Nucleus accumbens (tissue), 56 donors: ENCODE data around the gene USH1C.

Experiments
- DNase-seq, 56 donors: peaks; one replicate each; lab custom pipeline; 2025; lab: John Stamatoyannopoulos, UW

USH1C gene

DNA sequence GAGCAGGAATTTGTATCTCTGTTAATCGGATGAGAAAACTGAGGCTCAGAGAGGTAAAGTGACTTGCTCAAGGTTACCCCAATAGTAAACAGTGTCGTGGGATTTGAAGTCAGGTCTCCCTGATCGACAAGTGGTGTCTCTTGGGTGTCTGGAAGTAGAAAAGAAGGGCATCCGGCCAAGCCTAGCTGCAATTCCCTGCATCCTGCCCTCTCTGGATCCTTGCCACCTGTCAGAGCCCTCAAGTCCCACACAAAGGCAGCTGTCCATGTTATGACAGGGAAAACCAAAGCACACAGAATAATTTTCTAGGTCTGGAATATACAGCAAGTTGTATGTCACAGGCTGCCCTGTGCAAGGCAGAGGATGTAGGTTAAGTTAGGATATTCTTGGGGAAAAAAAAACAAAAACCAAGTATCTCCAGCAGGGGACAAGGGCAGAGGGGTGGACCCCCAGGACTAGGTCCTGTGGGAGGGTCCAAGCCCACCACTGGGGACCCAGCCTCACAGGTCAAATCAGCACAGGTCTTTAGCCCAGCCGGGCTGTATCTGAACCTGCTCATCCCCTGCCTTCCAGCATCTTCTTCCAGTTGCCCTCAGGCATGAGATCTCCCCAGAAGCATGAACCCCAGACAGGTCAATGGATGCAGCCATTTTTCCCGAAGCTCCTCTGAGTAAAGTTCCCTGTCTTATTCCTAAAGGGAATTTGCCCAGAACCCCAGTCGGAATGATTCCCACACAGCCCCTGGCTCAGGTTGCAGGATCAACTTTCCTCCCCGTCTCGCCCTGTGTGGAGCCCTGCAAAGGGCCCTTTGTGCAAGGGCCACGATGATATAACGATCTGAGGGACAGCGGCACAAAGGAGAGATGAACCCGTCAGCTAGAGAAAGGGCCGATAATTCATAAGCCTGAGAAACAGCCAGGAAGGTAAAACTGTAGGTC is 15.0 kb downstream of the USH1C start:
- DNase-seq: peak in 7 of 56 donors; percentile 9 to 27 (median 13)

DNA sequence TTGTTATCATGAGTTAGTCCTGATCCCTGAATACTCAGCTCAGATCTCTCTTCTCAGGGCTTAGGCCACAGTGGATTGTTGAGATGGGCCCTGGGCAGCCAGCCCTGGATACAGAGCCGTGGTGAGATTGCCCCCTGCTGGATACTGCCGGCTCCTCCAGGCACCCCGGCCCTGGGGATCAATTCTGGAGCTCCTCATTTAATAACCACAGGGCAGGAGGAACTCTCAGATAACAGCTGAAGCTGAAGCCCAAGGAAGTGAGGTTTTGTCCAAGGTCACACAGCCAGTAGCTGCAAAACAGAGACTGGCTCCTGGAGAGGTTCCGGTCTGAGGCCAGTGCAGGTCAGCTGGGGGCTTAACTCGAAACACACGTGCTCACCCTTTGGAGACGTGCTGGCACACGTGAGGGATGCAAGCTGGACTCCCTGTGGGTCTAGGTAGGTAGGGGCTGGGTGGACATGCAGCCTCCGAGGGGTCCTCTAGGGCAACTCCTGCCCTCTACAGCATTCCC is 16.0 kb downstream of the USH1C start:
- DNase-seq: peak in 48 of 56 donors; percentile 9 to 78 (median 52)

DNA sequence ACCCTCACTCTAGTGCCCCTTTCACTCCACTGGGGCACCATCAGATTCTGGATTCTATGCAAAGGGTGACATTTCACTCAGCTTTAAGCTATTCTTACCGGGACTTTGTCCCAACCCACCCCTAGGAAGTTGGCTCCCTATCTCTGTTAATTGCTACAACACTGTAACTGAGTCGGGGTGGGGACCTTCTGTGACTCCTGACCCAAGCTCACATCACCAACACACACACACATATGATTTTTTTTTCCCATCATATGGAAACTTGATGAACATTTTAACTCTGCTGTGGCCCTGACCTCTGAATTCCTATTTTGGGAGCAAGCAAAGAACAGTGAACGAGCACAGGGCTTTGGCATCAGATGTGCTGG is 16.6 kb downstream of the USH1C start:
- DNase-seq: no peak

DNA sequence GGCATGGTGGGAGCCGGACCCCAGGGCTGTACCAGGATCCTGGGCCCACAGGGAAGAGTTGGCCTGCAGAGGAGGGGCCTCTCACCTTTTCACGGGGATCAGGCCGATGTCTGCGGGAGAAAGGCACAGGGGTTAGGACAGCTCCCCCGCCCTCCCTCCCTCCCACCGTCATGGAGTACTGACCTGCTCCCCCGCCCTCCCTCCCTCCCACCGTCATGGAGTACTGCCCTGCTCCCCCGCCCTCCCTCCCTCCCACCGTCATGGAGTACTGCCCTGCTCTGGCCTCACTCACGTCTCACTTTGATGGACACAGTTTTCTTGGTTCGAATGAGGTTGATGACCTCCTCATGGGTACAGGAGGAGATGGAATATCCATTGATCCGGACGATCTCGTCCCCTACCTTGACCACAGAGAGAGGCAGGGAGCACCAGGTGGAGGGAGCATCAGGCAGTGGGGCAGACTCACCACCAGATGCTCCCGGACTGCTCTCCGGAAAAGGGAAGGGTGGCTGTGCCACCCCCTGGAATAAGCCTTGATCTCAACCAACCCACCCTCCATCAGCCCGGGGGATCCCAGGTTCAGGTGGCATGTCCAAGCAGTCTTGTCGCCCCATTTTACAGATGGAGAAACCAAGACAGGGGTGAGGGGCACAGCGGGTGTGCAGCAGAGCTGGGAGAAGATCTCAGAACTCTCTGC is 17.1 kb downstream of the USH1C start:
- no peak for DNase-seq

DNA sequence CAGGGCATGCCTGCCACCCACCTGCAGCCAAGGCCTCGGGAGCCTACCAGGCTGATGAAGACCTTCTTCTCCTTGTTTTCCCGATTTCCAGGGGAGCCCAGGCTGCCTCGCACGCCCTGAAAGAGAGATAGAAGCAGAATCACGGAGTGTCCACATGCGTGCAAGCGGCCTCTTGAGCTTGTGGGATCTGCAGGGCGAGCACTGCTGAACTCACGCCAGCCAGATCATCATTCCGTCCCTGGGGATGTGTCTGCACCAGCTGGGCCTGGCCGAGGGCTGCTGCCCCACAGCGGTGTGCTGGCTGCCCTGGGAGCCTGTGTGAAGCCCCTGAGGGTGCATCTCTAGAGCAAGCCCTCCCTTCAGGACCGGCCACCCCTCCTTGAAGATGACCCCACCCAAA is 17.9 kb downstream of the USH1C start:
- peak in 4 of 56 donors; percentile 8 to 37 (median 22) for DNase-seq

DNA sequence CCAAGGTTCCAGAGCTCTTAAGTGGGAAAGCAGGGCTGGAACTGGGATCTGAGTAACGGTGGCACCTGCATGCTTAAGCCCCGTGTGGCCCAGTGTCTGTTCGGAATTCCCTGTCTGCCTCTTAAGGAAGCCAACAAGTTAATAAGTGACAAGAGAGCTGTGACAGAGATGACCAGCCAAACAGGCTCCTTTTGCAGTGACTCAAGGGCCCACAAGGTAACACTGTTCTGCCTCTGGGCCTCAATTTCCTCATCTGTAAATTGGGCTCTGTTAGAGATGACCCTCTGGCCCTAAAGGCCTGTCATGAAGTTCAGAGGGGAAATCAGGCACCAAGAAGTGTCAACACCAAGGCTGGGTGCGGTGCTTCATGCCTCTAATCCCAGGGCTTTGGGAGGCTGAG is 18.6 kb downstream of the USH1C start:
- no peak for DNase-seq

DNA sequence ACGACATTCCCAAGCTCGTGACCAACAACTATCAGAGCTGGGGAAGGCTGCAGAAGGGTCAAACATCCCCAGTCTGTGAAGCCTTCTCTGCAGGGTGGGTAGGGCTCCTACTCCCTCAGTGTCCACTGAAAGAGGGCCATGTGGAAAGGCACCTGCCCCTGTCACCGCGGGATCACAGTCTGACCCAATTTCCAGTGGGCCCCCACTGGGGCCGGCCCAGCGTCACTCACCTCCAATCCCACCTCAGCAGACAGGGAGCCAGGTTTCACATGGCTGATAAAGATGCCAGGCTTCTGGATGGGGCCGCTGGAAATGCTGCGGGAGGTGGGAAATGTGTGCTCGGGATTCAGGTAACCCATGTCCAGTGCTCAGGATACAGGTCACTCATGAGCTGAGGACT is 20.0 kb downstream of the USH1C start:
- DNase-seq: no peak

DNA sequence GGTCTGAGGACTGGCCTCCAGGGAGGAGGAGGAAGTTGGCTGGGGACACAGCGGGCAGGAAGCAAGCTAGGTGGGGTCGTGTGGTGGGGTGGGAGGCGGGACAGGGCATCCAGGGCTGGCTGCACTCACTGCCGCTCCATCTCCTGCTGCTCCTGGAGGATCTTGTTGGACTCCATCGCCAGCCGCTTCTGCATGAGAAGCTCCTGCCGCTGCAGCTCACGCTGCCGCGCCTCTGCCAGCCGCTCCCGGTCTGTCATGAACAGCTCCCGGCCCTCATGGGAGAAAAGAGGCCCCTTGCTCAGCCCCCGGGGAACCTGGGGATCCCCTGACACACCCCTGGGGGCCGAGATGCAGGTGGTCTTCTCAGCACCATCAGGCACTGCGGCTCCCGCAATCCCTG is 21.6 kb downstream of the USH1C start:
- no peak for DNase-seq

DNA sequence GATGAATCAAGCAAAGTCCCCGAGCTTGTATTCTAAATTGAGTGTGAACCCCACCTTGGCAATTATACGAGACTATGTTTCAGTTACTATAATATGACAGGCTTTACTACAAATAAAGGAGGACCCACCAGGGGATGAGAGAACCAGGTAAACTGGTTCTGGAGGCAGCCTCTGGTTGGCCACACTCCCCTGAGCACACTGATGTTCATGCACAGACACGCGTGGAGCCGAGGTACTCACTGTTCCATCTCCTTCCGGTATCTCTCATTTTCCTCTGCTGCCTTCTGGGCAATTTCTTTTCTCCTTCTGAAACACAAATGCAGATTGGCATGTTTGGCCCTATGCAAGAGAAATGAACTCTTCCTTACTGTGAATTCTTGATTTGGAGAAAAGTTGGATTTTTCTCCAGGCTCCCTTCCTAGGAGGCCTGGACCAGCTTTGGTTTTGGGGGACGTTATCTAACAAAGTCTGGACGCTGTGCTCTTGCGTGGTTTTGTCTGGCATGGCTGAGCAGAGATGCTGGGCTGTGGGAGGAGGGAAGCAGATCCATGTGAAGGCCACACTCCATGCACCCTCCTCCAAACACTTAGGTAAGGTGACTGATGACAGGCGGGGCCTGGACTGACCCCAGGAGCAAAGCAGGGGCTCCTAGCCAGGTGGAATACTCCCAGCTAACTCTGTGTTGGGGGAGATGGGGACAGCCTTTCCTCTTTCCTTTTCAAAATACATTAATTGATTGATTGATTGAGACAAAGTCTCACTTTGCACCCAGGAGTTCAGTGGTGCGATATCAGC is 22.9 kb downstream of the USH1C start:
- DNase-seq: no peak

DNA sequence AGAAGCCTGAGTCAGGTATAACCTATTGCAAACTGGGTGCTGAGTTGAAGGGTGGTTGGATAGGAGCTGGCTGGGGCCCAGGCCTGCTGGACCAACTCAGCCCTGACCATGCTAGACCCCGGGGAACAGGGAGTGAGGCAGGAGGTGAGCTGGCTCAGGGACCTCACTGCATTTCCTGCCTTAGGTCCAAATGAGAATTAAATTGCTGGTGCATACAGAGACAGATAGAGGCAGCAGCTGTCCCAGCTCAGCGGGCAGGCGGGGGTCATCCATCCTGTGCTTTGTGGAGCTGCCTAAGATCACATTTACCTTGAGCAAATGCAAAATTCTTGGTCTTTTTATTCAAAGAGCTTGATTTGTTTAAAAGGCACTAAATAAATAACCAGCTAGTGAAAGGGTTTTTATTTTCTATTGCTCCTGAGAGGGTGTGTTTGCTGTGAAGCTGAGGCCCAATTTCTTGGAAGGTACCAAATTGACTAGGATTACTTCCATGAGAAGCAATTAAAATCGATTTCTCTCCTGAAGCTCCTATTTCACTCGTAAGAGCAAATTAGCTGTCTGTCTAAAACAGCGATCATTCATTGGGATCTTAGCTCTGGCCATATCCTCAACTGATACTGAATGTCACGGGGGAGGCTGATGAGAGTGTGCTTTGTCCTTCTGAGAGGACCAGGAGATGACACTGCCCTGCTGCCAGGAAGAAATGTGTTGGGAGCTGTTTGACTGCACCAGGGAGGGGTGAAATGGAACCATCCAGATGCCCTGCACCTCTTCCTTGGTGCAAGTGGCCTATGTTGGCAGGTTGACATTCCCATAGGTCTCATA is 24.9 kb downstream of the USH1C start:
- peak in 33 of 56 donors; percentile 8 to 67 (median 30) for DNase-seq

DNA sequence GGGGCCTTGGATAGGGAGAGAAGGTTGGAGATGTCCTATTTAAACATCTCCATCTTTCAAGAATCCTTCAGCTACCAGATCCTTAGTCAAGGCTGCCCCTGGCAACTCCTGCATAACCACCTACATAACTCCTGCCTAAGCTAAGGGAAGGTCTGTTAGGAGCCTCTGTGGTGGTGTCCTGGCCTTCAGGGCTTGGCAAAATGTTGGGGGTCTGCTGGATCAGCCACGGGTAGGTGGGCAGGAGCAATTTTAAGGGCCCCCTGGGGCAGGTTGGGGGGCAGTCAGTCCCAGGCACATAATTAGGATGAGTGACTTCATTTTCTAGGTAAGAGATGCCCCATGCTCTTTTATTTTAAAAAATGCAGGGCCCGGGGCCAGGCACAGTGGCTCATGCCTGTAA is 25.9 kb downstream of the USH1C start:
- no peak for DNase-seq

DNA sequence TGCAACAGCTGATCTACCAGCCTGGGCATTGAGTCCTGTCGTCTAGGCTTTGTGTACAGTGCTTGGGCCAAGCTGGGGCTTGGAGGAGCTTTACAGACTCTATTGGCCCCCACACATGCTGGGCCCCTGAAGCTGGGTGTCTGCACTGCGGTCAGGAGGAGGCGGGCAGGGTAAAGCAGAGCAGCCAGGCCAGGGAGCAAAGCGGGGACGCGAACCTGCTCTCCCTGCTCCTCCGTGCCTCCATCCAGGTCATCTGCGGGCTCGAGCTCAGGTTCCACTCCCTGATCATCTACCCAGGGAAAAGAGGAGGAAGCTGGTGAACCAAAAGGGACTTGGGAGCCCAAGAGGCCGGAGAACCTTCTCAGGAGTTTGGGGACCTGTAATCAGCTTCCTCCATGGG is 27.0 kb downstream of the USH1C start:
- DNase-seq: peak in 1 of 56 donors; percentile 42

DNA sequence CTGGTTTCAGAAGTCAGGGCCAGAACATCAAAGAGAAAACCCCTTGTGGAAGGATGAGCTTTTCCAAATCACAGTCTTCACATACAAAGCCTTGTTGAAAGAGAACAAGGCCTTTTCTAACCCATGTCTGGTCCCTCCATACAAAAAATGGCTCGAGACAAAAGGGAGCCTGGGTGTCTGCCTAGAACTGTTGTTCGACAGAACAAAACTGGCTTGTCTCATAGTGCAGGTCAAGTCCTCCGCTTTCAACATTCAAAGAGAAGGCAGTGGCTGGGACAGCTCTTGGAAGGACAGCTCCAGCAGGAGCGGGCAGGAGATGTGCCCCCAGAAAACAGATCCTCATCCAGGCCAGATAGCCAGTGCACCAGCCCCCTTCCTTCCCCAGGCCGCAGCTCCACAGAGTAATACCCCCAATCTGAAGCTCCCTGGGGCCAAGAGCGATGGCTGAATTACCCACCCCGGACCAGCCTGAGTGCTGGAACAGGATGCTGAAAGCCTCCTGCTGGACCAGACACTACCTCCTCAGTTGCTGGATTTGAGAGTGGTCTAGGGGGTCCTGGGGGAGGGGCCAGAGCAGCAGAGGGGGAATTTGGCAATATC is 27.6 kb downstream of the USH1C start:
- peak in 44 of 56 donors; percentile 3 to 78 (median 42) for DNase-seq

DNA sequence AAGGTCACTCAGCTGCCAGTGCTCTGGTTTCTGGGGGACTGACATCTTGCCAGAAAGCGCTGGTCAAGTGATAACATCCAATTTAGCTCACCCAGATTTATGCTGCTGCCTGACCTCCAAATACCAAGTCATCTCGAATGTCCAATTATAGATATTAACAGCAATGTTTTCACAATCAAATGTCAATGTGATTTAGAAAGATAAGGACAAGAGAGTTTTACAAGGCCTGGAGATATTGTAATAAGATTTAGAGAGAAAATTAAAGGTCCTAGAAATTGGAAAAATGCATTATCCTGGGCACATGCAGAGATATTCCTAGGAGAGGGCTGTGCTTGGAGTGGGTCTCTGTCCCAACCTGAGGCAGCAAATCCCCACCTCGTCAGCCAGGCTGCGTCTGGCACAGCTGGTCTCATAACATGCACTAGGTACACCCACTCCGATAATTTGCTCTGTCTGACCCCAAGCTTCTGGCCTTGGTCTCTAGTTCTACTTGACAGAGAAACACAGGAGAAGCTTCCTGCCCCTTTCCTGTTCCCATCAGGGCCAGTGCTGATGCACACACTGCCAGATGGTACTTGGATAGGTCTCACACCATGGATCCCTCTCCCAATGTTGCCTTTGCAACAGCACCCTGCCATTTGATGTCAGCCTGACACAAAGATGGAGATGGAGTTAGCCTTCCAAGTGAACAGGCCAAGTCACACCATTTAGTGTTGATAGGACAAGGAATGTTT is 28.6 kb downstream of the USH1C start:
- no peak for DNase-seq

DNA sequence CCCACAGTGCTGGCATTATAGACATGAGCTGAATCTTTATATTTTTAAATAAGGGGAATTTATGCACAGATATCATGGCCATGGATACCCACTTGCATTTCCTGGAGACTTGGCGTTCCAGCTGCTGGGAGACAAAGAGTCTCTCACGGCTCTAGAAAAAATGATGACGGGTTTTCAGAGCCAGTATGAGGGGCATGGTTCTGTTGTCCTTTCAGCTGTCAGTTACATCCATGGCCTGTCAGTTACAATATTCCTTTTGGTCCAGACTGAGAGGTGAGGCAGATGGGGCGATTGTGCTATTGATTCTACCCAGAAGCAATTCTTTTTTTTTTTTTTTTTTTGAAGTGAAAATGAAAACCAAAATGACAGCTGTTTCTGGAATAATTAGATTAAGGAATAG is 29.7 kb downstream of the USH1C start:
- DNase-seq: no peak

DNA sequence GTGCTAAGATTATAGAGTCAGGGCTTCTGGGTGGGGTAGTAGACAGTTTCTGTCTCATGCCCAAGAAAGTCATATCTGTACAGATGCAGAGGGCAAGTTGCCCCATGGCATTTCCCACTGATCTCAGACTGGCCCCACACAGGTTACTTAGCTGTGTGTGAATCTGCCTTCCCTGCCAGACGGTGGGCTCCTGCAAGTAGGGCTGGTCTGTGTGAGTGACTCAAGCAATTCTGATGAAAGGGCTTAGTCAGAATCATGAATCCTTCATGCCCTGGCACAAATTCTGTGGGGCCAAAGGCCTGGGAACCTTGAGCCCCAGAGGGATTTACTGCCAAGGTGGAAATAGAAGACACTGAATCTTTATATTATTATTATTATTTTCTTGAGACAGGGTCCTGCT is 30.4 kb downstream of the USH1C start:
- DNase-seq: no peak

DNA sequence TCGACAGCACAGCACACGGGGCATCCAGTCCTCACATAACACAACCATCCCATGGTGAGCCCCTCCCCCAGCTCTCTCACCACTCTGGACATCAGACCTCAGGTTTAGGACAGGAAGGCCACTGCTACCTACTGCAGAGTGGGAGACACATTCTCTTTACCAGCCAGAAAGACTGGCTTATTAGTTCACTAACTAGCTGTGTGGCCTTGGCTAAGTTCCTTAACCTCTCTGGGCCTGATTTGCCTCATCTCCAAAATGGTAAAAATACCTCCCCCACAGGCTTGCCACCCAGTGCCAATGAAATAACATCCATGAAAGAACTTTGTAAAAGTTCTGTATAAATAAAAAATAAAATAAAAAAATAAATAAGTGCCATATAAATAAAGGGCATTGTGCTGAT is 32.1 kb downstream of the USH1C start:
- DNase-seq: no peak

DNA sequence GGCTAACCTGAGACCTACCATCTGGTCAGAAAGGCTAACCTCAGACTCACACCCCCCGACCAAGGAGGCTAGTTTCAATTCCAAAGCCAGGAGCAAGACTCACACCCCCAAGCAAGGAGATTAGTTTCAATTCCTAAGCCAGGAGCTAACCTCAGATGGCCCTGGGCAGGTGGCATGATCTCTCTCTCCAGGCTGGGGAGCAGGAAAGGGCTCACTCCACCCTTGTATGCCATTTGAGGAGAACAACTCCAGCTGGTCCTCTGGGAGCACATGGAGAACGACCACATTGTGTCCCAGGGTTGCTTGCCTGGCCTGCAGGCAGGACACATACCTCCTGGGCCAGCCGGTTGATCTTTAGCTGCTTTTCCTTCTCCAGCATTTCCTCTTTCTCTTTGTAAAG is 32.6 kb downstream of the USH1C start:
- DNase-seq: no peak
